Ovary (tissue), 3 donors: Measurements from ENCODE around the gene PLB1.

ENCODE experiments used
- EP300 ChIP-seq: sonication (generic); formaldehyde crosslinking; IDR thresholded peaks from one replicate; pipeline ENCODE4 v1.6.1; 2017; ENCODE audit warnings: antibody characterized with exemption
- POLR2A ChIP-seq: fragments of 450-650 bp; IDR thresholded peaks from one replicate; pipeline ENCODE4 v1.6.1; 2017; ENCODE audit warnings: antibody characterized with exemption, mild to moderate bottlenecking, moderate library complexity
- TF ChIP-seq, protein P1 (sequence below), 3 donors: fragments of 450-650 bp in 2 of 3; fragments of 200-600 bp in 1 of 3; IDR thresholded peaks; one replicate each; pipeline versions ENCODE4 v1.5.1 to v1.8.0; 2016 to 2022; ENCODE audit warnings: antibody characterized with exemption in 3 of 3, mild to moderate bottlenecking in 1 of 3
- donor health status: DM: no; HTN: no; CAD: no.

DNA sequence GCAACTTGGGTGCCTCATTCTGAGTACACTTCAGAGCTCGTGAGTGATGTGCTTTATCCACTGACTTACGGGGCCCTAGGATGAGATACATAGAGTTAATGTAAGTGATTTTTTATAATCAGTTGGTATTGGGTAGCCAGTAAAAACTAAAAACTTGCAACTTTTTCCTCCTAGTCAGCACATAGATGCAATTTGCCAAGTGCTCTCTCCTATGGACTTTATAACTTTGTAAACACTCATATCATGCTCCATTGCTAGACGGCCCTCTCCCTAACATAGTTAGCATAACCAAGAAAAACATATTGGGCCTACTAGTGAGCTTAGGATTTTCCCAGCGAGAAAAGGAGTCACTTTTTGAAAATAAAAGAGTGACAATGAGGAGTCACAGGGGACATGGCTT, 60.4 kb downstream of the PLB1 start:
- TF ChIP-seq, protein P1, sequence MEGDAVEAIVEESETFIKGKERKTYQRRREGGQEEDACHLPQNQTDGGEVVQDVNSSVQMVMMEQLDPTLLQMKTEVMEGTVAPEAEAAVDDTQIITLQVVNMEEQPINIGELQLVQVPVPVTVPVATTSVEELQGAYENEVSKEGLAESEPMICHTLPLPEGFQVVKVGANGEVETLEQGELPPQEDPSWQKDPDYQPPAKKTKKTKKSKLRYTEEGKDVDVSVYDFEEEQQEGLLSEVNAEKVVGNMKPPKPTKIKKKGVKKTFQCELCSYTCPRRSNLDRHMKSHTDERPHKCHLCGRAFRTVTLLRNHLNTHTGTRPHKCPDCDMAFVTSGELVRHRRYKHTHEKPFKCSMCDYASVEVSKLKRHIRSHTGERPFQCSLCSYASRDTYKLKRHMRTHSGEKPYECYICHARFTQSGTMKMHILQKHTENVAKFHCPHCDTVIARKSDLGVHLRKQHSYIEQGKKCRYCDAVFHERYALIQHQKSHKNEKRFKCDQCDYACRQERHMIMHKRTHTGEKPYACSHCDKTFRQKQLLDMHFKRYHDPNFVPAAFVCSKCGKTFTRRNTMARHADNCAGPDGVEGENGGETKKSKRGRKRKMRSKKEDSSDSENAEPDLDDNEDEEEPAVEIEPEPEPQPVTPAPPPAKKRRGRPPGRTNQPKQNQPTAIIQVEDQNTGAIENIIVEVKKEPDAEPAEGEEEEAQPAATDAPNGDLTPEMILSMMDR (IDR thresholded peaks at IDR 0.05), result no peak
- TF ChIP-seq POLR2A (no peak), EP300 (no peak)
